IMR-90 (cell line): Measurements from ENCODE around the gene PTPRG. TPM values are rescaled to one million over a fixed set of nuclear protein-coding genes. Genes with fewer than 3 reads are reported as not detected.

Experiments used
- ATAC-seq: fragments of 200-7000 bp; cut with Tn5 transposase; 2 replicates; pipeline ENCODE4 v1.9.1; 2020; ENCODE audit warnings: low read depth, mild to moderate bottlenecking, moderate library complexity
- BruUV-seq: library from RNA; stranded (reverse); fragments of 400-500 nt; replicated peaks from 2 replicates; lab custom pipeline; 2021; lab: Mats Ljungman, UMichigan
- CTCF ChIA-PET: fragments of 300-600 bp; formaldehyde crosslinking; extraction: SDS; loops from one replicate; lab custom pipeline; 2021; ENCODE audit warnings: antibody characterized with exemption; lab: Yijun Ruan, JAX
- POLR2A ChIA-PET: fragments of 300-600 bp; sonication (Branson Sonifier 250); formaldehyde crosslinking; loops from one replicate; lab custom pipeline; 2022; ENCODE audit warnings: antibody characterized with exemption; ENCODE audit not compliant: unreplicated experiment; lab: Charles Lee
- DNase-seq: peaks from one replicate; pipeline ENCODE4 v3.0.0; 2013
- H2AFZ ChIP-seq: replicated peaks from 2 replicates; pipeline ENCODE3; 2013; ENCODE audit warnings: low read length, mild to moderate bottlenecking; ENCODE audit not compliant: poor library complexity
- H2AK5ac ChIP-seq: 2 replicates; pipeline ENCODE4 v1.6.1; 2013; ENCODE audit warnings: low read depth, low read length, inconsistent platforms
- H2AK9ac ChIP-seq: replicated peaks from 2 replicates; pipeline ENCODE3; 2013; ENCODE audit warnings: mild to moderate bottlenecking, low read depth, low read length, moderate library complexity; ENCODE audit not compliant: poor library complexity
- H2BK120ac ChIP-seq: 2 replicates; pipeline ENCODE4 v1.6.1; 2013; ENCODE audit warnings: low read depth, low read length, inconsistent platforms
- H2BK15ac ChIP-seq: 3 replicates; pipeline ENCODE4 v1.6.1; 2013; ENCODE audit warnings: low read depth, low read length, inconsistent platforms
- H2BK20ac ChIP-seq: 2 replicates; pipeline ENCODE4 v1.6.1; 2013; ENCODE audit warnings: low read depth, mild to moderate bottlenecking, inconsistent platforms, low read length, moderate library complexity
- H2BK5ac ChIP-seq: 2 replicates; pipeline ENCODE4 v1.6.1; 2013; ENCODE audit warnings: mild to moderate bottlenecking, low read depth, low read length, inconsistent platforms; ENCODE audit not compliant: poor library complexity, severe bottlenecking
- H3K14ac ChIP-seq: replicated peaks from 2 replicates; pipeline ENCODE4 v1.6.1; 2013; ENCODE audit warnings: low read depth, low read length, inconsistent platforms
- H3K18ac ChIP-seq: 2 replicates; pipeline ENCODE4 v1.6.1; 2013; ENCODE audit warnings: low read depth, low read length, control low read depth
- H3K23ac ChIP-seq: 2 replicates; pipeline ENCODE4 v1.6.1; 2013; ENCODE audit warnings: low read depth, low read length, inconsistent platforms
- H3K27ac ChIP-seq: 2 replicates; pipeline ENCODE4 v1.5.1; 2013; ENCODE audit warnings: mild to moderate bottlenecking, control low read depth, low read length; ENCODE audit not compliant: insufficient read depth
- H3K27me3 ChIP-seq: 2 replicates; pipeline ENCODE4 v1.6.1; 2013; ENCODE audit warnings: low read length; ENCODE audit not compliant: control insufficient read depth, insufficient read depth
- H3K36me3 ChIP-seq: 2 replicates; pipeline ENCODE4 v1.6.1; 2013; ENCODE audit warnings: low read length, mixed read lengths; ENCODE audit not compliant: control insufficient read depth, insufficient read depth
- H3K4ac ChIP-seq: 2 replicates; pipeline ENCODE4 v1.6.1; 2013; ENCODE audit warnings: low read depth, low read length, inconsistent platforms
- H3K4me1 ChIP-seq: 2 replicates; pipeline ENCODE4 v1.6.1; 2013; ENCODE audit warnings: low read length, mixed read lengths; ENCODE audit not compliant: control insufficient read depth, insufficient read depth
- H3K4me2 ChIP-seq: 2 replicates; pipeline ENCODE4 v1.6.1; 2013; ENCODE audit warnings: low read depth, mild to moderate bottlenecking, control low read depth, low read length, moderate library complexity
- H3K4me3 ChIP-seq: 2 replicates; pipeline ENCODE4 v1.5.1; 2013; ENCODE audit warnings: low read depth, mild to moderate bottlenecking, control low read depth, low read length, moderate library complexity; ENCODE audit not compliant: insufficient read depth
- H3K56ac ChIP-seq: 2 replicates; pipeline ENCODE4 v1.6.1; 2013; ENCODE audit warnings: low read length, inconsistent platforms; ENCODE audit not compliant: insufficient read depth; ENCODE audit errors: extremely low read depth
- H3K79me1 ChIP-seq, 2 experiments: 2 replicates each; pipeline ENCODE4 v1.6.1; 2013; ENCODE audit warnings: low read length in 2 of 2, inconsistent platforms in 1 of 2, low read depth in 1 of 2
- H3K9ac ChIP-seq: 2 replicates; pipeline ENCODE4 v1.6.1; 2013; ENCODE audit warnings: low read depth, low read length, control low read depth
- H3K9me1 ChIP-seq: 2 replicates; pipeline ENCODE4 v1.6.1; 2013; ENCODE audit warnings: low read length, inconsistent platforms; ENCODE audit not compliant: insufficient read depth
- H3K9me3 ChIP-seq: 2 replicates; pipeline ENCODE4 v1.6.1; 2013; ENCODE audit warnings: low read length; ENCODE audit not compliant: control insufficient read depth, insufficient read depth
- H4K20me1 ChIP-seq: 2 replicates; pipeline ENCODE4 v1.6.1; 2013; ENCODE audit warnings: low read length, inconsistent platforms; ENCODE audit not compliant: insufficient read depth
- H4K5ac ChIP-seq: 2 replicates; pipeline ENCODE4 v1.6.1; 2013; ENCODE audit warnings: mild to moderate bottlenecking, low read depth, low read length, control low read depth
- H4K8ac ChIP-seq, 2 experiments: 2 replicates each; pipeline ENCODE4 v1.6.1; 2013; ENCODE audit warnings: low read depth in 2 of 2, low read length in 2 of 2, control low read depth in 1 of 2, inconsistent platforms in 1 of 2
- H4K91ac ChIP-seq: 2 replicates; pipeline ENCODE4 v1.6.1; 2013; ENCODE audit warnings: low read depth, low read length, inconsistent platforms; ENCODE audit not compliant: insufficient read depth
- BHLHE40 ChIP-seq: fragments of 150-350 bp; IDR thresholded peaks from 2 replicates; pipeline ENCODE4 v1.6.1; 2016; ENCODE audit warnings: mild to moderate bottlenecking, low read depth, low read length
- CEBPB ChIP-seq: IDR thresholded peaks from 2 replicates; pipeline ENCODE4 v1.6.1; 2012; ENCODE audit warnings: low read depth, low read length, improper control_type of control experiment
- CHD1 ChIP-seq: IDR thresholded peaks from 2 replicates; pipeline ENCODE4 v1.6.1; 2012; ENCODE audit warnings: low read depth, low read length, improper control_type of control experiment
- FOS ChIP-seq: fragments of 150-350 bp; IDR thresholded peaks from 2 replicates; pipeline ENCODE4 v1.6.1; 2016; ENCODE audit warnings: low read depth, low read length
- MAFK ChIP-seq: IDR thresholded peaks from 2 replicates; pipeline ENCODE4 v1.6.1; 2012; ENCODE audit warnings: low read depth, low read length, improper control_type of control experiment
- MAZ ChIP-seq: IDR thresholded peaks from 2 replicates; pipeline ENCODE4 v1.6.1; 2012; ENCODE audit warnings: low read depth, mild to moderate bottlenecking, low read length, improper control_type of control experiment, moderate library complexity, borderline replicate concordance
- MXI1 ChIP-seq: IDR thresholded peaks from 2 replicates; pipeline ENCODE4 v1.6.1; 2012; ENCODE audit warnings: low read depth, mild to moderate bottlenecking, low read length, moderate library complexity, borderline replicate concordance
- NFE2L2 ChIP-seq: fragments of 150-350 bp; IDR thresholded peaks from 2 replicates; pipeline ENCODE4 v1.6.1; 2016; ENCODE audit warnings: low read depth, mild to moderate bottlenecking, low read length
- POLR2A ChIP-seq: IDR thresholded peaks from 2 replicates; pipeline ENCODE4 v1.6.1; 2012; ENCODE audit warnings: mild to moderate bottlenecking, low read depth, low read length
- RAD21 ChIP-seq: IDR thresholded peaks from 2 replicates; pipeline ENCODE4 v1.6.1; 2012; ENCODE audit warnings: low read length, improper control_type of control experiment
- RCOR1 ChIP-seq: IDR thresholded peaks from 2 replicates; pipeline ENCODE4 v1.6.1; 2012; ENCODE audit warnings: mild to moderate bottlenecking, low read length, improper control_type of control experiment; ENCODE audit not compliant: insufficient replicate concordance
- RFX5 ChIP-seq: IDR thresholded peaks from 2 replicates; pipeline ENCODE4 v1.8.0; 2012; ENCODE audit warnings: low read depth, mild to moderate bottlenecking, low read length, moderate library complexity
- SMC3 ChIP-seq: fragments of 150-350 bp; IDR thresholded peaks from 2 replicates; pipeline ENCODE4 v1.6.1; 2016; ENCODE audit warnings: low read depth, mild to moderate bottlenecking, antibody characterized with exemption, low read length, moderate library complexity
- WGBS, 2 experiments: methylation state at CpG; one replicate each; pipeline versions ENCODE4 v1.1.5 to v1.1.7; 2013; ENCODE audit warnings: missing lambda C conversion rate in 2 of 2; ENCODE audit not compliant: insufficient read length in 1 of 2; ENCODE audit errors: extremely low coverage in 2 of 2; 5-methylcytosine and 5-hydroxymethylcytosine counted together
- dilution Hi-C: fragments of 300-500 bp; cut with HindIII; formaldehyde crosslinking; loops from one replicate; pipeline ENCODE4 v1.14.3; 2018; ENCODE audit warnings: low sequenced_read_pairs; ENCODE audit not compliant: unreplicated experiment
- in situ Hi-C: fragments of 300-500 bp; cut with MboI; formaldehyde crosslinking; loops from 3 replicates; pipeline ENCODE4 v1.14.3; 2019; ENCODE audit warnings: low sequenced_read_pairs, inconsistent platforms, mixed read lengths
- intact Hi-C: fragments of 100-400 bp; cut with micrococcal nuclease; formaldehyde crosslinking; loops from 2 replicates; pipeline ENCODE4 v1.10.0; 2022
- polyA plus RNA-seq, 3 experiments: library from polyadenylated mRNA; depleted of rRNA; stranded (reverse); fragments of >200 nt; gene quantifications; 2 replicates each; pipeline ENCODE4 v1.2.3, GENCODE V29; 2012; ENCODE audit warnings: low replicate concordance in 1 of 3
- total RNA-seq: library from RNA; depleted of rRNA; stranded (reverse); fragments of >200 nt; gene quantifications from 2 replicates; pipeline ENCODE4 v1.2.3, GENCODE V29; 2012
- TF ChIP-seq, protein P1 (sequence below): fragments of 150-350 bp; IDR thresholded peaks from 2 replicates; pipeline ENCODE4 v1.6.1; 2016; ENCODE audit warnings: low read depth, mild to moderate bottlenecking, low read length, moderate library complexity, borderline replicate concordance
- TF ChIP-seq, protein P2 (sequence below): fragments of 150-350 bp; IDR thresholded peaks from 2 replicates; pipeline ENCODE4 v1.6.1; 2017; ENCODE audit warnings: mild to moderate bottlenecking, antibody characterized with exemption, low read length, low read depth
- TF ChIP-seq, protein P3 (sequence below): conservative IDR thresholded peaks from 2 replicates; pipeline ENCODE4 v1.5.1; 2012; ENCODE audit warnings: mild to moderate bottlenecking, low read depth, low read length, improper control_type of control experiment

The PTPRG gene
- total and polyA plus RNA-seq, 2 of the 4 experiments (the other 2 are of a cell fraction) = 7.7 to 31.0 TPM

DNA sequence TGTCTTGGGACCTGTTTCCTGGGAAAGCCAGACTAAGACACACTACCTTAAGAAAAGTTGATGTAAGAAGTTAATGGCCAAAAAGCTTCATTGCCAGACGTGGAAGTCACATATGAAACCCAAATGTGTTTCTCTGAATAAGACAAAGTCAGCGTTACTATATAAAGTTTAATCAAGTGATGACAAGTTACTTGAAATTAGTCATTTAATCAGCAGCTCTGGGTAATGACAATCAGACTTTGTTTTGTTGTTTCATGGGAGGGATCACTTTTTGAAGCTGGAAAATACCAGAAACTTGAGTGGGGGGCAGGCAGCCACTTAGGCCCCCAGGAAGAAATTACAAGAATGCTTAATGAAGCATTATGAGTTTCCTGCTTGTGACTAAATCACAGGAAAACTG lies 218.6 kb downstream of the PTPRG start:
- H3K9me3 ChIP-seq = no peaks in the 10 kb centered on the region
- H3K23ac ChIP-seq = no peak overlapping the region
- no peak for ATAC-seq
- WGBS, 2 experiments = no CpG with 5 or more reads among the region's 2 CpGs
- ChIA-PET POLR2A (no interaction called here), CTCF (no interaction called here)
- no peak overlapping the region for H2AK5ac ChIP-seq
- H2BK15ac ChIP-seq = no peak overlapping the region
- H2BK20ac ChIP-seq = no peak overlapping the region
- TF ChIP-seq MAFK (no peak), RCOR1 (no peak), BHLHE40 (no peak), MXI1 (no peak), CEBPB (no peak), FOS (no peak), POLR2A (no peak), CHD1 (no peak), RAD21 (no peak), MAZ (no peak), NFE2L2 (no peak), SMC3 (no peak), RFX5 (no peak)
- TF ChIP-seq, protein P1, sequence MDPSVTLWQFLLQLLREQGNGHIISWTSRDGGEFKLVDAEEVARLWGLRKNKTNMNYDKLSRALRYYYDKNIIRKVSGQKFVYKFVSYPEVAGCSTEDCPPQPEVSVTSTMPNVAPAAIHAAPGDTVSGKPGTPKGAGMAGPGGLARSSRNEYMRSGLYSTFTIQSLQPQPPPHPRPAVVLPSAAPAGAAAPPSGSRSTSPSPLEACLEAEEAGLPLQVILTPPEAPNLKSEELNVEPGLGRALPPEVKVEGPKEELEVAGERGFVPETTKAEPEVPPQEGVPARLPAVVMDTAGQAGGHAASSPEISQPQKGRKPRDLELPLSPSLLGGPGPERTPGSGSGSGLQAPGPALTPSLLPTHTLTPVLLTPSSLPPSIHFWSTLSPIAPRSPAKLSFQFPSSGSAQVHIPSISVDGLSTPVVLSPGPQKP = no peak
- TF ChIP-seq, protein P2, sequence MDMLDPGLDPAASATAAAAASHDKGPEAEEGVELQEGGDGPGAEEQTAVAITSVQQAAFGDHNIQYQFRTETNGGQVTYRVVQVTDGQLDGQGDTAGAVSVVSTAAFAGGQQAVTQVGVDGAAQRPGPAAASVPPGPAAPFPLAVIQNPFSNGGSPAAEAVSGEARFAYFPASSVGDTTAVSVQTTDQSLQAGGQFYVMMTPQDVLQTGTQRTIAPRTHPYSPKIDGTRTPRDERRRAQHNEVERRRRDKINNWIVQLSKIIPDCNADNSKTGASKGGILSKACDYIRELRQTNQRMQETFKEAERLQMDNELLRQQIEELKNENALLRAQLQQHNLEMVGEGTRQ = no peak
- TF ChIP-seq, protein P3, sequence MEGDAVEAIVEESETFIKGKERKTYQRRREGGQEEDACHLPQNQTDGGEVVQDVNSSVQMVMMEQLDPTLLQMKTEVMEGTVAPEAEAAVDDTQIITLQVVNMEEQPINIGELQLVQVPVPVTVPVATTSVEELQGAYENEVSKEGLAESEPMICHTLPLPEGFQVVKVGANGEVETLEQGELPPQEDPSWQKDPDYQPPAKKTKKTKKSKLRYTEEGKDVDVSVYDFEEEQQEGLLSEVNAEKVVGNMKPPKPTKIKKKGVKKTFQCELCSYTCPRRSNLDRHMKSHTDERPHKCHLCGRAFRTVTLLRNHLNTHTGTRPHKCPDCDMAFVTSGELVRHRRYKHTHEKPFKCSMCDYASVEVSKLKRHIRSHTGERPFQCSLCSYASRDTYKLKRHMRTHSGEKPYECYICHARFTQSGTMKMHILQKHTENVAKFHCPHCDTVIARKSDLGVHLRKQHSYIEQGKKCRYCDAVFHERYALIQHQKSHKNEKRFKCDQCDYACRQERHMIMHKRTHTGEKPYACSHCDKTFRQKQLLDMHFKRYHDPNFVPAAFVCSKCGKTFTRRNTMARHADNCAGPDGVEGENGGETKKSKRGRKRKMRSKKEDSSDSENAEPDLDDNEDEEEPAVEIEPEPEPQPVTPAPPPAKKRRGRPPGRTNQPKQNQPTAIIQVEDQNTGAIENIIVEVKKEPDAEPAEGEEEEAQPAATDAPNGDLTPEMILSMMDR = no peak
- H3K27ac ChIP-seq = no peak overlapping the region
- no peak overlapping the region for H2BK5ac ChIP-seq
- no peak overlapping the region for H4K8ac ChIP-seq
- no peak overlapping the region for H4K91ac ChIP-seq
- no peak overlapping the region for H3K4me2 ChIP-seq
- no peak overlapping the region for H2AK9ac ChIP-seq
- H3K27me3 ChIP-seq = no peaks in the 10 kb centered on the region
- peaks cover 15 to 50% of the 10 kb centered on the region in 2 experiments for H3K79me1 ChIP-seq
- no peak overlapping the region for H3K4ac ChIP-seq
- no peaks in the 10 kb centered on the region for H3K36me3 ChIP-seq
- H4K20me1 ChIP-seq = peaks cover 16% of the 10 kb centered on the region
- no peak overlapping the region for H3K4me3 ChIP-seq
- H3K56ac ChIP-seq = no peak overlapping the region
- no peak overlapping the region for H3K18ac ChIP-seq
- BruUV-seq = no TSS peak
- H3K14ac ChIP-seq = no peak overlapping the region
- in situ Hi-C loops (no loop called here), intact Hi-C loops (loop anchor here (10.0 kb wide), 1 partner anchor 215 kb away; the partner anchor contains the start of gene PTPRG), dilution Hi-C loops (no loop called here)
- no peak overlapping the region for H2BK120ac ChIP-seq
- H3K9ac ChIP-seq = no peak overlapping the region
- H2AFZ ChIP-seq = no peak overlapping the region
- H4K5ac ChIP-seq = no peak overlapping the region
- DNase-seq = no peak
- H3K4me1 ChIP-seq = peaks cover 8% of the 10 kb centered on the region
- H3K9me1 ChIP-seq = peaks cover 13% of the 10 kb centered on the region
